ENCODE measurements around the gene RASSF4.

RASSF4 gene

DNA sequence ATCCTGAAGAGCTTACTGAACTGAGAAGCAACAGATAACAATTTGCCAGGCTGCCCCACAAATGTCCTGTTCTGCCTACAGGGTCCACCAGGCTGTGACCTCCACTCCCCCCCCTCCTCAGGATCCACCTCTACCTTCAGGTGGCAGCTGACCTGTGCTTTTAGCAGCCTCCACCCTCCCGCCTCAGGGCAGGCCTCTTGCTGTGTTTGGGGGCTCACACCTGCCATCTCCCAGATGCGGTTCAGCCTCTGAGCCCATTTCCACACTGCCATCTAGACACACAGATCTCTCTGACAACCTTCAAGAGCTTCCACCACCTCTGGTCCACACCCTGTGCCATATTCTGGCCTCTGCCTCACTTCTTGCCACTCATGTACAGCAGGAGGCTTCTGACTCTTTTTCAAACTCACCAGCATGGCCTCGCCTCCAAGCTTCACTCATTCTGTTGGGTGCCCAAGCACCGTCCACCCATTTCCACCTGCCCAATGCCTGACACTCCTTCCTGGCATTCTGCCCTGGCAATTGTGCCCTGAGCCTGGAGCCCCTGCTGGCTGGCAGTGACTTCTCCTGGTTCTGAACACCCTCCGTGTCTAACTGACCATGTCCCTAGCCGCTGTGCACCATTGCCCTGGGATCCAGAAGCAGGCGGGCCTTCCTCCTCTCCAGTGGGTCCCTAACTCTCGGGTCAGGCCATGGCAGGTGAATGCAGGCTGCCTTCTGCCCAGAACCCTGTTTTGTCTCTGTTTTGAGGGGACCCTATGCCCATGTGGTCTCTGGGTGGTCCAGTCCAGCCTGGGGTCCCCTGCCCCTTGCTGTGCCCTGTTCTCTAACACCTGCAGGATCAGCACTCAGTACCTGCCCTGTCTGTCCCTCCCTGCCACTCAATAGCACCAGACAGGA, 30.0 kb upstream of the RASSF4 start:
- Mint-ChIP-seq H3K27ac (no peak overlapping the region), H3K27me3 (ENCODE audit: low read depth) (peaks cover 6% of the 10 kb centered on the region), H3K9me3 (no peaks in the 10 kb centered on the region), H3K36me3 (ENCODE audit: low read depth) (peaks cover 4% of the 10 kb centered on the region), H3K4me1 (peaks cover 9% of the 10 kb centered on the region), H3K4me3 (no peak overlapping the region)
- TF ChIP-seq, protein P1, sequence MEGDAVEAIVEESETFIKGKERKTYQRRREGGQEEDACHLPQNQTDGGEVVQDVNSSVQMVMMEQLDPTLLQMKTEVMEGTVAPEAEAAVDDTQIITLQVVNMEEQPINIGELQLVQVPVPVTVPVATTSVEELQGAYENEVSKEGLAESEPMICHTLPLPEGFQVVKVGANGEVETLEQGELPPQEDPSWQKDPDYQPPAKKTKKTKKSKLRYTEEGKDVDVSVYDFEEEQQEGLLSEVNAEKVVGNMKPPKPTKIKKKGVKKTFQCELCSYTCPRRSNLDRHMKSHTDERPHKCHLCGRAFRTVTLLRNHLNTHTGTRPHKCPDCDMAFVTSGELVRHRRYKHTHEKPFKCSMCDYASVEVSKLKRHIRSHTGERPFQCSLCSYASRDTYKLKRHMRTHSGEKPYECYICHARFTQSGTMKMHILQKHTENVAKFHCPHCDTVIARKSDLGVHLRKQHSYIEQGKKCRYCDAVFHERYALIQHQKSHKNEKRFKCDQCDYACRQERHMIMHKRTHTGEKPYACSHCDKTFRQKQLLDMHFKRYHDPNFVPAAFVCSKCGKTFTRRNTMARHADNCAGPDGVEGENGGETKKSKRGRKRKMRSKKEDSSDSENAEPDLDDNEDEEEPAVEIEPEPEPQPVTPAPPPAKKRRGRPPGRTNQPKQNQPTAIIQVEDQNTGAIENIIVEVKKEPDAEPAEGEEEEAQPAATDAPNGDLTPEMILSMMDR (IDR thresholded peaks at IDR 0.05; ENCODE audit: unreplicated experiment in 3 of 3): no peak

DNA sequence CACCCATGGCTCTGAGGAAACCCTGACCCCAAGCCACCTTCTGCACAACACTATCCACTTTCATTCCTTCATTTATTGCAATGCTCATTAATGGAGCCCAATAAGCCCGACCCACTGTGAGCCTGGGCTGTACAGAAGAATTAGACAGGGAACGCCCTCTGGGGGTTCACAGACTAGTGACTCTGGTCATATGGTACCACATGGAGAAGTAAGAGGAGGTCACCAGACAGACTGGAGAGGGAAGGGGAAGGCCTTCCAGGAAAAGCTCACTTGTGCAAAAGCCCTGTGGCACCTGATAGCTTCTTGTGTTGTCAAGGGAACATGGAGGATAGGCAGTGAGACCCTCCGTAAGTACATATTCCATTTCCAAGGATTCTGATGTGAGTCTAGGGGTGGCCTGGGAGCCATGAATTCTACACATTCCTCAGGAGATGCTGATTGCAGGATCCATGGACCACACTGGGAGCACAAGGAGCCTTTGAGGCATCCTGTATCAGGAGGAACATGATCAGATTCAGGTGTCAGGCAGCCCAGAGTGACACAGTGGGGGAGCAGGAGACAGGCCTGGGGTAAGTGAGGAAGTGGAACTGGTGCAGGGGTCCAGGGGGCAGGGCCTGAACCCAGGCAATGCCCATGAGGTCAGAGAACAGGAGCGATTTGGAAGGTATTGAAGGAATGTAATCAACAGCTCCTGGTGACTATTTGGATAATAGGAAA, 28.5 kb upstream of the RASSF4 start:
- no peak overlapping the region for H3K4me3 Mint-ChIP-seq
- H3K27me3 Mint-ChIP-seq (ENCODE audit: low read depth): peaks cover 6% of the 10 kb centered on the region
- H3K9me3 Mint-ChIP-seq: no peaks in the 10 kb centered on the region
- H3K27ac Mint-ChIP-seq: no peak overlapping the region
- peaks cover 21% of the 10 kb centered on the region for H3K4me1 Mint-ChIP-seq
- peaks cover 4% of the 10 kb centered on the region for H3K36me3 Mint-ChIP-seq (ENCODE audit: low read depth)
- TF ChIP-seq, protein P1 (IDR thresholded peaks at IDR 0.05; ENCODE audit: unreplicated experiment in 3 of 3): no peak

DNA sequence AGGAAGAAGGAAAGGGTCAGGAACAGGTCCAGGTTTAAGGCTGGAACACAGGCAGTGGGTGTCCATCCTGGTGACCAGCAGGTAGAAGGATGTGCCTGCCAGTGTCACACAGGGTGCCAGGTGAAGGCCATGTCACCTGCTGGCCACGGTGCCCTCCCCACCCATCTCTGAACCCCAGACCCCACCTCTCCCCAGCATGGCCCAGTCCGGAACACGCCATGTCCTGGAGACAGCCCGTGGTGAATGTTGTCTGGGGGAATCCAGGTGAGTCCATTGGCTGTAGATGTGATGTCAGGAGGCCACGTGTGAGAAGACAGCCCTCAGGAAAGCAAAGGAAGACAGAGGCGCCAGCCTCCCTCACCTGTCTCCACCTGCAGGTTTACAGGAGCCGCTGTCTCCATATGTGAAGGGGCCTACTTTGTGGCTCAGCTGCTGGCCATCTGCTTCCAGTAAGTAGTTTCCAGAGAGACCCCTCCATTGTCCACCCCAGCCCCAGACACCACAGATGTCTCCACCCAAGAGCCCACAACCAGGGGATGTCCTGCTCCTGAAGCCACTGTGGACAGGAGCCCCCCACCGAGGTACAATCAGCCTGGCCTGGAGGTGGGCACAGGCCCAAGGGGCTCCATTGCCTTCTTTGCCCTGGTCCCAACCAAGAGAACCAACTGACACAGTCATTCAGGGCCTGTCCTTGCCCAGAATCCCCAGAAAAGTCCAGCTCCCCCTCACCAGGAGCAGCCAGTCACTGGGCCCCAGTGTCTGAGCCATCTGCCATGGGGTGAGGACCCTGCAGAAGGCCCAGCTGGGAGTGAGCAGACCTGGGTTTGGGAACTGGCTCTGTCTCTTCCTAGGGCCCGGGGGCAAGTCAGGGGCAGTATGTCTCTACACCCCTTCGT, 27.7 kb upstream of the RASSF4 start:
- H3K4me3 Mint-ChIP-seq: no peak overlapping the region
- H3K36me3 Mint-ChIP-seq (ENCODE audit: low read depth): peaks cover 8% of the 10 kb centered on the region
- peaks cover 21% of the 10 kb centered on the region for H3K4me1 Mint-ChIP-seq
- H3K27ac Mint-ChIP-seq: no peak overlapping the region
- TF ChIP-seq, protein P1 (IDR thresholded peaks at IDR 0.05; ENCODE audit: unreplicated experiment in 3 of 3): no peak
- H3K9me3 Mint-ChIP-seq: no peaks in the 10 kb centered on the region
- peaks cover 6% of the 10 kb centered on the region for H3K27me3 Mint-ChIP-seq (ENCODE audit: low read depth)

DNA sequence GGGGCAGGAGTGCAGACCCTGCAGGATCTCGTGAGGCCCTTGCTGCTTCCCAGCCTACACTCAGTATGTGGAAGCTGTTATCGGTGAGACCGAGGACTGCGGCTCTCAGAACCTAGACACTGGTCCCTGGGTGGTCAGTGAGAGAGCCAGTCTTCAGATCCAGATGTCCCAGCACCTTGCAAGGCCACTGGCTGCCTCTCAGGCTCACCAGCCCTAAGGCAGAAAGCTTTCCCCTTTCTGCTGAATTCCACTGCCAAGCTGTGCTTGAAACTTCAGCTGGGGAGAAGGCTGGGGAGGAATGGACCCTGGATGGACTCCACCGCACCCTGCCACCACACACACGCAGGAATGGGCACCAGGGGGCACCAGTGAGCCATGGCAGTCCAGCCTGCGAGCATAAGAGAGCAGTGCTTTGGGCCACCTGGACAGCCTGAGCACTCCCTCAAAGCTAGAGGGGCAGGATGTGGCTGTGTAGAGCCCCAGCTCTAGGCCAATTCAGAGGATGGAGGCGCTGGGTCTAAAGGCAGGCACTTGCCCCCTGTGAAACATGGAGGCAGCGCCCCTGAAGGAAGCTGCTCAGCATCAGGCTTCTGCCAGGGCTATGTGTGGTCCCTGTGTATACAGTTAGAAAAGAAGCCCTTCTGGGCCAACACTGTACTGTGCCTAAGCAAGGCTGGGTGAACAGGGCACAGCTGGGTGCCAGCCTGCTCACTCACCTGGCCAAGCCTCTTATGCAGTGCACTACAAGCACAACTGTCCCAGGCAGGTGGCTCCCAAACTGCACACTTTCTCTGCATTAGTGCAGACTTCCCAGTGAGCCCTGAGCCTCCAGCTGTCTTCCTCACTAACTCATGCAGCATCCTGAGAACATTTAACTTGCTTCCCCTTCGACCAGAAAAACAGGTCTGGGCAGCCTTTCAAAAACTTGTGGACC, 26.8 kb upstream of the RASSF4 start:
- TF ChIP-seq, protein P1 (IDR thresholded peaks at IDR 0.05; ENCODE audit: unreplicated experiment in 3 of 3): peak; percentile 87 to 95 (median 89)
- H3K4me1 Mint-ChIP-seq: peaks cover 24% of the 10 kb centered on the region

More for the DNA sequence above, 26.8 kb upstream of the RASSF4 start:
- no peak overlapping the region for H3K4me3 Mint-ChIP-seq
- peaks cover 6% of the 10 kb centered on the region for H3K27me3 Mint-ChIP-seq (ENCODE audit: low read depth)
- no peaks in the 10 kb centered on the region for H3K9me3 Mint-ChIP-seq
- H3K36me3 Mint-ChIP-seq (ENCODE audit: low read depth): peaks cover 8% of the 10 kb centered on the region
- no peak overlapping the region for H3K27ac Mint-ChIP-seq
